ENCODE measurements around the gene MFAP2. TPM values are rescaled to one million over a fixed set of nuclear protein-coding genes. Genes with fewer than 3 reads are reported as not detected.
"Not testable (repeated sequence)": the region's sequence is repeated elsewhere in the genome, so short reads cannot be mapped to it uniquely, and the experiment has no call there.

MFAP2 gene
- polyA plus RNA-seq, 1 donor from 2014 or later: 0.43 TPM

DNA sequence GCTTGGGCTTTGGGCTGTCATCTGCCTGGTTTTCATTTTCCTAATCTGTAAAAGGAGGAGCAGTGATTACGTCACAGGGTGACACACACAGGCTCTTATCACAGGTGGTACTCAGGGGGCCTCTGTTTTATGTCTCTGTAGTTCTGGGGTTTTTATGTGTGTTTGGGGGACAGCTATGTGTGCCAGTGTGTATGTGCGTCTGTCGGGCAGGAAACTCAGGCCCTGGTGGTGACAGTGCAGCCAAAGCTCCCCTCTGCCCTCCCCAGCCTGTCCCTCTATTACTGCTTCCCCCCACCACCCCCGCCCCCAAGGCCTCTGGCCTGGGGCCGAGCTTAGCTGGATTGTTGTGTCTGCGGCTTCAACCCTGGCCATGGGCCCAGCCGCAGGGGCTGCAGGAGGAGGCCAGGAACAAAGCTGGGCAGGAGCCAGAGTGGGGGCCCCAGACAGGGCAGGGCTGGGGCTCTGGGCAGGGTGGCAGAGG lies 13.3 kb downstream of the MFAP2 start:
- Mint-ChIP-seq H3K27me3 (no peaks in the 10 kb centered on the region), H3K4me1 (no peaks in the 10 kb centered on the region), H3K27ac (no peak overlapping the region), H3K4me3 (peak overlapping the region in 1 of 4 donors; percentile 8), H3K9me3 (no peaks in the 10 kb centered on the region), H3K36me3 (peaks cover 7% of the 10 kb centered on the region)

GRCh38 chr1:16966282-16966681 lies 14.1 kb downstream of the MFAP2 start:
- no peak overlapping the region for H3K4me3 Mint-ChIP-seq
- peaks cover 0 to 6% (median 0%) of the 10 kb centered on the region in 3 donors for H3K4me1 Mint-ChIP-seq
- peaks cover 7% of the 10 kb centered on the region for H3K36me3 Mint-ChIP-seq
- no peaks in the 10 kb centered on the region for H3K9me3 Mint-ChIP-seq
- H3K27me3 Mint-ChIP-seq: no peaks in the 10 kb centered on the region
- no peak overlapping the region for H3K27ac Mint-ChIP-seq

GRCh38 chr1:16965486-16966067 lies 14.8 kb downstream of the MFAP2 start:
- peaks cover under 1 to 7% (median 1%) of the 10 kb centered on the region in 3 donors for H3K4me1 Mint-ChIP-seq
- no peaks in the 10 kb centered on the region for H3K9me3 Mint-ChIP-seq
- no peak overlapping the region for H3K4me3 Mint-ChIP-seq
- H3K27ac Mint-ChIP-seq: no peak overlapping the region
- H3K36me3 Mint-ChIP-seq: peaks cover 7% of the 10 kb centered on the region
- H3K27me3 Mint-ChIP-seq: no peaks in the 10 kb centered on the region

- not testable (repeated sequence) for H3K27me3 Mint-ChIP-seq, H3K27ac Mint-ChIP-seq, H3K9me3 Mint-ChIP-seq, H3K4me3 Mint-ChIP-seq, H3K36me3 Mint-ChIP-seq
- H3K4me1 Mint-ChIP-seq: peaks cover 5 to 15% (median 6%) of the 10 kb centered on the region in 3 donors
Observed at GRCh38 chr1:16964169-16964568, 16.3 kb downstream of the MFAP2 start.

GRCh38 chr1:16961297-16962133 lies 18.9 kb downstream of the MFAP2 start:
- Mint-ChIP-seq H3K36me3 (peaks cover 2% of the 10 kb centered on the region), H3K27me3 (no peaks in the 10 kb centered on the region), H3K27ac (peak overlapping the region in 1 of 3 donors; percentile 86), H3K4me3 (peak overlapping the region; percentile 74 to 92 (median 83)), H3K4me1 (peaks cover 5 to 15% (median 6%) of the 10 kb centered on the region in 3 donors), H3K9me3 (no peaks in the 10 kb centered on the region)

- H3K4me1 Mint-ChIP-seq: peaks cover 5 to 15% (median 6%) of the 10 kb centered on the region in 3 donors
- H3K36me3 Mint-ChIP-seq: peaks cover 2% of the 10 kb centered on the region
- peak overlapping the region; percentile 84 to 95 (median 92) for H3K4me3 Mint-ChIP-seq
- H3K27ac Mint-ChIP-seq: peak overlapping the region in 2 of 3 donors; percentile 86 to 87
- H3K27me3 Mint-ChIP-seq: no peaks in the 10 kb centered on the region
- no peaks in the 10 kb centered on the region for H3K9me3 Mint-ChIP-seq
Observed at GRCh38 chr1:16960560-16961296, 19.7 kb downstream of the MFAP2 start.

GRCh38 chr1:16958475-16958874 lies 21.9 kb downstream of the MFAP2 start:
- Mint-ChIP-seq H3K27ac (no peak overlapping the region), H3K4me3 (peak overlapping the region in 1 of 4 donors; percentile 12), H3K9me3 (no peaks in the 10 kb centered on the region), H3K4me1 (peaks cover 5 to 15% (median 6%) of the 10 kb centered on the region in 3 donors), H3K27me3 (no peaks in the 10 kb centered on the region), H3K36me3 (no peaks in the 10 kb centered on the region)

GRCh38 chr1:16957731-16958130 lies 22.7 kb downstream of the MFAP2 start:
- Mint-ChIP-seq H3K9me3 (no peaks in the 10 kb centered on the region), H3K36me3 (no peaks in the 10 kb centered on the region), H3K4me1 (peaks cover 5 to 15% (median 6%) of the 10 kb centered on the region in 3 donors), H3K4me3 (no peak overlapping the region), H3K27ac (no peak overlapping the region), H3K27me3 (no peaks in the 10 kb centered on the region)

DNA sequence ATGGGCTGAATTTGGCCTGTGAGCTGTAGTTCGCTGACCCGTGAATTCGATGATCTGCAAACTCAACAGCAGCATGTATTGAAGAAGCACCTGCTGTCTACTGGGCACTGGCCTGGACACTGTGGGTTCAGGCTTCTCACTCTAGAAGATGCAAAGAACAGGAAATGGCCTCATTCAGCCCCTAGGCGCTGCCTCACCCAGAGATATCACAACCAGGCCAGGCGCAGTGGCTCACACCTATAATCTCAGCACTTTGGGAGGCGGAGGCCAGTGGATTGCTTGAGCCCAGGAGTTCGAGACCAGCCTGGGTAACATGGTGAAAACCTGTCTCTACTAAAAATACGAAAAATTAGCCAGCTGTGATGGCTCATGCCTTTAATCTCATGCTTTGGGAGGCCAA lies 23.6 kb downstream of the MFAP2 start:
- no peaks in the 10 kb centered on the region for H3K36me3 Mint-ChIP-seq
- no peaks in the 10 kb centered on the region for H3K9me3 Mint-ChIP-seq
- peaks cover 5 to 13% (median 6%) of the 10 kb centered on the region in 3 donors for H3K4me1 Mint-ChIP-seq
- no peak overlapping the region for H3K4me3 Mint-ChIP-seq
- H3K27me3 Mint-ChIP-seq: no peaks in the 10 kb centered on the region
- H3K27ac Mint-ChIP-seq: no peak overlapping the region

DNA sequence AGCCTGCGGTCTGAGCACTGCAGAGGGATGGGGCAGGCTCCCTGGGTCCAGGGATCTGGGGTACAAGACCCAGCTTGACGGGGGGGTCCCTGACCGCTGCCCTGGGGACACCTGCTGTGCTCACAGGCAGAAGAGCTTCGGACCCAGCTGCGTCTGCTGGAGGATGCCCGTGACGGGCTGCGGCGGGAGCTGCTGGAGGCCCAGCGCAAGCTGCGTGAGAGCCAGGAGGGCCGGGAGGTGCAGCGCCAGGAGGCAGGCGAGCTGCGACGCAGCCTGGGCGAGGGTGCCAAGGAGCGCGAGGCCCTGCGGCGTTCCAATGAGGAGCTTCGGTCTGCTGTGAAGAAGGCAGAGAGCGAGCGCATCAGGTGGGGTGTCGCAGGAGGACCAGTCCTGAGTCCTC lies 25.2 kb downstream of the MFAP2 start:
- Mint-ChIP-seq H3K9me3 (no peaks in the 10 kb centered on the region), H3K27ac (no peak overlapping the region), H3K27me3 (no peaks in the 10 kb centered on the region), H3K4me3 (no peak overlapping the region), H3K4me1 (peaks cover 1 to 4% (median 4%) of the 10 kb centered on the region in 3 donors), H3K36me3 (no peaks in the 10 kb centered on the region)

- Mint-ChIP-seq H3K27ac (no peak overlapping the region), H3K4me1 (peaks cover 0 to 3% (median 0%) of the 10 kb centered on the region in 3 donors), H3K9me3 (no peaks in the 10 kb centered on the region), H3K4me3 (no peak overlapping the region), H3K27me3 (no peaks in the 10 kb centered on the region), H3K36me3 (no peaks in the 10 kb centered on the region)
Observed at GRCh38 chr1:16954579-16954978, 25.8 kb downstream of the MFAP2 start.

- H3K27me3 Mint-ChIP-seq, H3K36me3 Mint-ChIP-seq, H3K4me1 Mint-ChIP-seq, H3K9me3 Mint-ChIP-seq, H3K27ac Mint-ChIP-seq: not testable (repeated sequence)
- H3K4me3 Mint-ChIP-seq: peak overlapping the region in 1 of 4 donors; percentile 87
Observed at GRCh38 chr1:16952376-16952775, 28.0 kb downstream of the MFAP2 start.

DNA sequence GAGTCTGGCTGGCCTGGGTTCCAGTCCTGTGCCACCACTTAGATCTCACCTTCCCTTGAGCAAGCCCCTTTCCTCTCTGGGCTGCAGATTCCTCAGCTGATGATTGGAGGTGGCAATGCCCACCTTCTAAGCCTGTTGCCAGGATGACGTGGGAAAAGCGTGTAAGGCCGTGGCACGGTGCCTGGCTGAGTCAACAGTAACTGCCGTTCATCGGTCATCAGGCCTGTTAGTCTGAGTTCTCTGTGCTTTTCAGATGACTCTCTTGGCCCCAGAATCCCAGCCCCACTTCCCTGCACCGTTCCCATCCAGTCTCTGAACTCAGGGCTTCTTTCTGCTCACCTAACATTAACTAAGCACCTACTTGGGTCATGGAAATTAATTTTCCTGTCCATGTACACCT lies 31.4 kb downstream of the MFAP2 start:
- not testable (repeated sequence) for H3K9me3 Mint-ChIP-seq, H3K4me1 Mint-ChIP-seq, H3K27me3 Mint-ChIP-seq, H3K4me3 Mint-ChIP-seq, H3K27ac Mint-ChIP-seq, H3K36me3 Mint-ChIP-seq

DNA sequence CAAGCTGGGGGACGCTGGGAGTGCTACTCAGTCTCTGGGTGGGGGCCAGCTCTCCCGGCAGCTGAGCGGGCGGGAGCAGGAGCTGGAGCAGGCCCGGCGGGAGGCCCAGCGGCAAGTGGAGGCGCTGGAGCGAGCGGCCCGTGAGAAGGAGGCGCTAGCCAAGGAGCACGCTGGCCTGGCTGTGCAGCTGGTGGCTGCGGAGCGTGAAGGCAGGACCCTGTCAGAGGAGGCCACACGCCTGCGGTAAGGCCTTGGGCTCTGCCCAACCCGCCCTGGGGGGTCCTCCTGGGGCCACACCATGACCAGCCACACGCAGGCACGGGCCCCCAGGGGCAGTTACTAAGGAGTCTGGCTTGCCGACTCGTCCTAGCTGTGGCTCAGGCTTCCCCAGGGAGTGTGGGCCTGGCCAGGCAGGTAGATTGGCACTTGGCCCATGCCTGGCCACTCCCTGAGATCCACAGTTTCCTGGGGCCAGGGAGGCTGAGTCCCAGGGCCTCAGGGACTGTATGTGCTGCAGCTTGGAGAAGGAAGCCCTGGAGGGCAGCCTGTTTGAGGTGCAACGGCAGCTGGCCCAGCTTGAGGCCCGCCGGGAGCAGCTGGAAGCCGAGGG lies 32.0 kb downstream of the MFAP2 start:
- not testable (repeated sequence) for H3K4me3 Mint-ChIP-seq, H3K9me3 Mint-ChIP-seq, H3K27me3 Mint-ChIP-seq, H3K36me3 Mint-ChIP-seq, H3K27ac Mint-ChIP-seq, H3K4me1 Mint-ChIP-seq

GRCh38 chr1:16946646-16947045 lies 33.8 kb downstream of the MFAP2 start:
- H3K4me1 Mint-ChIP-seq: peaks cover 0 to 6% (median 0%) of the 10 kb centered on the region in 3 donors
- no peaks in the 10 kb centered on the region for H3K9me3 Mint-ChIP-seq
- H3K27me3 Mint-ChIP-seq: no peaks in the 10 kb centered on the region
- H3K4me3 Mint-ChIP-seq: no peak overlapping the region
- H3K36me3 Mint-ChIP-seq: peaks cover 2% of the 10 kb centered on the region
- H3K27ac Mint-ChIP-seq: no peak overlapping the region

Measured in IgD-negative memory B cell (primary cell).